ENCODE data around the gene TNFRSF1A.

- TF ChIP-seq POLR2A (IDR thresholded peaks at IDR 0.05) = no peak
- TF ChIP-seq CTCF (IDR thresholded peaks at IDR 0.05 in 8 of 11, conservative IDR thresholded peaks at IDR 0.05 in 3 of 11) = no peak
These were observed 25.9 kb downstream of the TNFRSF1A start for GRCh38 chr12:6315704-6316597.

Data from spleen (tissue), 7 donors.